Brain microvascular endothelial cell (primary cell): ENCODE results near the gene GNPTG.

ENCODE experiments used
- DNase-seq: peaks from one replicate; pipeline ENCODE4 v3.0.0-alpha.2; 2020
- H3K27ac ChIP-seq: fragments of 250-450 bp; sonication (Bioruptor Pico); 2 replicates; pipeline ENCODE4 v1.5.1; 2020; ENCODE audit warnings: mild to moderate bottlenecking, moderate library complexity
- H3K27me3 ChIP-seq: fragments of 250-450 bp; sonication (Bioruptor Pico); replicated peaks from 2 replicates; pipeline ENCODE4 v1.5.1; 2020; ENCODE audit warnings: mild to moderate bottlenecking
- H3K36me3 ChIP-seq: fragments of 250-450 bp; sonication (Bioruptor Pico); replicated peaks from 2 replicates; pipeline ENCODE4 v1.5.1; 2020; ENCODE audit warnings: mild to moderate bottlenecking
- H3K4me3 ChIP-seq: 2 replicates; pipeline ENCODE4 v1.5.1; 2011; ENCODE audit warnings: low read depth, mild to moderate bottlenecking, control low read depth, low read length, moderate library complexity
- in situ Hi-C: cut with HindIII; loops from 2 replicates; pipeline ENCODE4 v1.10.0; 2017; ENCODE audit warnings: low sequenced_read_pairs, low pct_ligation_motif_present
- TF ChIP-seq, protein P1 (sequence below): IDR thresholded peaks from 2 replicates; pipeline ENCODE4 v1.5.1; 2011; ENCODE audit warnings: low read depth, mild to moderate bottlenecking, moderate library complexity, low read length, control low read depth, inconsistent platforms; ENCODE audit errors: missing control alignments

GNPTG gene

GRCh38 chr16:1408171-1408837 is 56.6 kb downstream of the GNPTG start:
- peaks cover 2% of the 10 kb centered on the region for H3K36me3 ChIP-seq
- in situ Hi-C loops = no loop called here
- TF ChIP-seq, protein P1, sequence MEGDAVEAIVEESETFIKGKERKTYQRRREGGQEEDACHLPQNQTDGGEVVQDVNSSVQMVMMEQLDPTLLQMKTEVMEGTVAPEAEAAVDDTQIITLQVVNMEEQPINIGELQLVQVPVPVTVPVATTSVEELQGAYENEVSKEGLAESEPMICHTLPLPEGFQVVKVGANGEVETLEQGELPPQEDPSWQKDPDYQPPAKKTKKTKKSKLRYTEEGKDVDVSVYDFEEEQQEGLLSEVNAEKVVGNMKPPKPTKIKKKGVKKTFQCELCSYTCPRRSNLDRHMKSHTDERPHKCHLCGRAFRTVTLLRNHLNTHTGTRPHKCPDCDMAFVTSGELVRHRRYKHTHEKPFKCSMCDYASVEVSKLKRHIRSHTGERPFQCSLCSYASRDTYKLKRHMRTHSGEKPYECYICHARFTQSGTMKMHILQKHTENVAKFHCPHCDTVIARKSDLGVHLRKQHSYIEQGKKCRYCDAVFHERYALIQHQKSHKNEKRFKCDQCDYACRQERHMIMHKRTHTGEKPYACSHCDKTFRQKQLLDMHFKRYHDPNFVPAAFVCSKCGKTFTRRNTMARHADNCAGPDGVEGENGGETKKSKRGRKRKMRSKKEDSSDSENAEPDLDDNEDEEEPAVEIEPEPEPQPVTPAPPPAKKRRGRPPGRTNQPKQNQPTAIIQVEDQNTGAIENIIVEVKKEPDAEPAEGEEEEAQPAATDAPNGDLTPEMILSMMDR = no peak
- H3K4me3 ChIP-seq = peak overlapping the region; percentile 64
- no peaks in the 10 kb centered on the region for H3K27me3 ChIP-seq
- no peak overlapping the region for H3K27ac ChIP-seq
- DNase-seq = peak; percentile 84

GRCh38 chr16:1412847-1413246 is 61.1 kb downstream of the GNPTG start:
- TF ChIP-seq, protein P1 = no peak
- H3K36me3 ChIP-seq = peaks cover 2% of the 10 kb centered on the region
- H3K27ac ChIP-seq = no peak overlapping the region
- no peak for DNase-seq
- no peaks in the 10 kb centered on the region for H3K27me3 ChIP-seq
- in situ Hi-C loops = no loop called here
- H3K4me3 ChIP-seq = no peak overlapping the region
